ENCODE data around the gene SRP72. TPM values are rescaled to one million over a fixed set of nuclear protein-coding genes. Genes with fewer than 3 reads are reported as not detected.

SRP72 gene, protein sequence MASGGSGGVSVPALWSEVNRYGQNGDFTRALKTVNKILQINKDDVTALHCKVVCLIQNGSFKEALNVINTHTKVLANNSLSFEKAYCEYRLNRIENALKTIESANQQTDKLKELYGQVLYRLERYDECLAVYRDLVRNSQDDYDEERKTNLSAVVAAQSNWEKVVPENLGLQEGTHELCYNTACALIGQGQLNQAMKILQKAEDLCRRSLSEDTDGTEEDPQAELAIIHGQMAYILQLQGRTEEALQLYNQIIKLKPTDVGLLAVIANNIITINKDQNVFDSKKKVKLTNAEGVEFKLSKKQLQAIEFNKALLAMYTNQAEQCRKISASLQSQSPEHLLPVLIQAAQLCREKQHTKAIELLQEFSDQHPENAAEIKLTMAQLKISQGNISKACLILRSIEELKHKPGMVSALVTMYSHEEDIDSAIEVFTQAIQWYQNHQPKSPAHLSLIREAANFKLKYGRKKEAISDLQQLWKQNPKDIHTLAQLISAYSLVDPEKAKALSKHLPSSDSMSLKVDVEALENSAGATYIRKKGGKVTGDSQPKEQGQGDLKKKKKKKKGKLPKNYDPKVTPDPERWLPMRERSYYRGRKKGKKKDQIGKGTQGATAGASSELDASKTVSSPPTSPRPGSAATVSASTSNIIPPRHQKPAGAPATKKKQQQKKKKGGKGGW
- 136 and 158 TPM in 2 replicates for total RNA-seq

DNA sequence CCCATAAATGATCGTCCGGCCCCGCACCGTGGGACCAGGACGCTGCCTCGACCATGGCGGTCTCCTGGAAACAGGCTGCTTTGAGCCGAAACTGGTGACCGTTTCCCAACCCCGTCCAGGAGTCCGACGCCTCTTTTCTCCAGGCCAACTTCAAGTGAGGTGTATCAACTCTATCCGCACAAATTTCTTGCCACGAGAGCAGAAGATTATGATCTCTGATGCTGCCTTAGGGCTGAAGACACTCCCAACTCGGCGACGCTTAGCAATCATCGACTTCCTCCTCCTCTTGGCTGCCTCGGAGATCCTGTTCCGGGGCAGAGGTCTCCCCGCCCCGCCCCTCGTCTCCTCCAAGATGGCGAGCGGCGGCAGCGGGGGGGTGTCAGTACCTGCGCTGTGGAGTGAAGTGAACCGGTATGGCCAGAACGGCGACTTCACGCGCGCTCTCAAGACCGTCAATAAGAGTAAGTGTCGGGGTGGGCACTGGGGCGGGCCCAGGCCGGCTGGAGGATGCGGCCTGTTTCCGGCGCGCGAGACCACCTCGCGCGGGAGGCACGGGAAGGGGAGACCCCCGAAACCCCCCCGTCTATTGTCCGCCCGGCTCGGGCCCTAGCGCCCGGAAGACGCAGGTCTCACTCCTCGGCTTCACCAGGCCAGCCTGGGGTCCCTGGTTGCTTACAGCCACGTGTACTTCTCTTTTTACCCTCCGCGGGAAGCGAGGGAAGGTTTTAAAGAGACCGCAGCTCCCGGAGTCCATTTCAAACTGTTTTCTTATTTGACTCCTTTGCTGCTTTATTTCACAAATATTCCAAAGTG is at the start of gene SRP72:
SRP72 (plus strand) TSS at position 334 of the 813 bp plus-strand sequence; CDS start at position 353, 19 bp downstream.

DNA sequence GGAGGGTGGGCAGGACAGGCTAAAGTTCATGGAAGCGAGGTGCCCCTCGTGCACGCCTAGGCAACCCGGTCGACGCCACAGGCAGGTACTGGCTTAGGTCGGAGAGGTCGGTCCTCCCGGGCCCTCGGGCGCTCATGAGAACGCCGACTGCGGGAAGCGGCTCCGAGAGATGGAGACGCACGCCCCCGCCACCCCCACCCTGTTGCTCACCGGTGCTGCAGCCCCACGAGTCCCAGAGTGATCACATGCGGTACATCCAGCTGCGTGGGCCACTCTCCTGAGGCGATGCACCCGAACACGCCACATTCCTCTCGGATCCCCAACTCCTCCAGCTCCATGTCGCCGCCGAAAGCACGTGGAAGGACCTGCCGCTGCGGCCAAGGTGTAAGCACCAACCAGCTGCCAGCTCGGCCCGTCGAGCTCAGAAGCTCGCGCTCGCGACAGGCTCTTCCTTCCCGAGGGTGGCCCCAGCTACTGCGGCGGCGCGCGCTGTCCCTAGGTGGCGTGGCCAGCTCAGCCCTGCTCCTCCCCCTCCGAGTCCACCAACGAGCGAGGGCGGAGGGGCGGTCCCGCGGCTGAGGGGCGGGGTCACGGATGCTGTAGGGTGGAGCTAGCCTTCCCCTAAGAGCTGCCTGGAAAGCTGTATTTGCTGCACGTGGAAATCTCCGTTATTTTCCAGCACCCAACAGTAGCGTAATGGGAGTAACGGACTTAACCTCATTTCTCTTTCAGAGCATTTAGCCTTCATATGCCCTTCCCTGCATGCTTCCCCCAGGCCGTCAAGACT is 32.1 kb upstream of the SRP72 start, which contains the start of gene PPAT:
PPAT (minus strand) TSS at position 476 of the 787 bp plus-strand sequence; CDS start at position 338, 138 bp downstream.

DNA sequence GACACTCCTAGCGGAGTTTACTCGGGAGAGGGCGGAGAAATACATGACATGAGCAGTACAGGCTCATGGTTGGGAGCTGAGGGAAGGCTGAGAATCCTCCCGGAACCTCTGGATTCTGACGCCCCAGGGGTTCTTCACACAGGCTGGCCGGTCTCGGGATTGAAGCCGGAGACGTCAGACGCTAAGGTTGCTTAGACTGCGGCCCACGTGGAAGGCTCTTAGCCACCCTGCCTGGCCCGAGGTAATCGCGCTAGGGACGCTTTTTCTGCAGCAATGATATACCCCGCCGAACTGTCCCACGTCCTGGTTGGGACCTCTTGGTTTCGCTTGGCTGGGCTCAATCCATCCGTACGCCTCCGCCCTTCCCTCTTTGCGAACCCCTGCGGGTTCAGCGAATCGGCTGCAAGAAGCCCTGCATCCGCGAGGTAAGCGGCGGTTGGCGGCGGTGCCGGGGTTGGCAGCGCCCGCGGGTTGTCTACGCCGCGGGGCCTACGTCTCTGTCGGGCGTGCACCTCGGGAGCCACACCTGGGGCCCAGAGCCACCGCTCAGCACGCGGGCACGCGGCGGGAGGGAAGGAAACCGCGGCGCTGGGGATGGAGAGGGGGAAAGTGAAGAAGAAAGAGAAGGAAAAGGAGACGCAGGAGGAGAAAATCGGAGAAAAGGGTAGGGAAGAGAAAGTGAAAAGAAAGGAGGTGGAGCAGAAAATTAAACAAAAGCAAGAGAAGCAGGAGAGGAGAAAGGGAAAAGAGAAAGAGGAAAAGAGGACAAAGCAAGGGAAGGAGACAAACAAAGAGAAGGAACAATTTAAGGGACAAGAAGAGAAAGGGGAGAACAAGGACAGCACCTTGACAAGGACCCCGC is 38.1 kb downstream of the SRP72 start, which contains the start of gene ARL9:
ARL9 (plus strand) TSS at position 523 of the 862 bp plus-strand sequence; CDS start at position 595, 72 bp downstream.

Other genes with a start within 250 kb of the SRP72 start
- 6.1 and 11.6 TPM in 2 replicates for gene AASDH, start 80.1 kb upstream of the SRP72 start, total RNA-seq
- 17.1 and 26.2 TPM in 2 replicates for gene PPAT, start 32.0 kb upstream of the SRP72 start, total RNA-seq
- 23.9 and 54.7 TPM in 2 replicates for gene PAICS, start 31.4 kb upstream of the SRP72 start, total RNA-seq
- 0.22 and 0.57 TPM in 2 replicates for gene ARL9, start 38.2 kb downstream of the SRP72 start, total RNA-seq
- 1.7 TPM in 1 of 2 replicates, not detected in the other for gene HOPX, start 213.7 kb downstream of the SRP72 start, total RNA-seq